GM13977 (cell line): Measurements from ENCODE around the gene HLA-G.
A peak's percentile ranks its signal among the peaks of the same experiment; 100 is the strongest.

Source experiments
- DNase-seq: peaks from one replicate; pipeline ENCODE4 v3.0.0; 2012; ENCODE audit warnings: low spot score
- in situ Hi-C: fragments of 300-500 bp; cut with MboI; formaldehyde crosslinking; loops from one replicate; pipeline ENCODE4 v1.12.0; 2022; ENCODE audit warnings: low sequenced_read_pairs, low pct_unique_long_range_greater_than_20kb, mixed read lengths, inconsistent platforms; ENCODE audit not compliant: unreplicated experiment
- TF ChIP-seq, protein P1 (sequence below): IDR thresholded peaks from 2 replicates; pipeline ENCODE4 v1.5.1; 2012; ENCODE audit warnings: mild to moderate bottlenecking, control low read depth; ENCODE audit not compliant: insufficient read depth; ENCODE audit errors: extremely low read depth, missing control alignments

The HLA-G gene

DNA sequence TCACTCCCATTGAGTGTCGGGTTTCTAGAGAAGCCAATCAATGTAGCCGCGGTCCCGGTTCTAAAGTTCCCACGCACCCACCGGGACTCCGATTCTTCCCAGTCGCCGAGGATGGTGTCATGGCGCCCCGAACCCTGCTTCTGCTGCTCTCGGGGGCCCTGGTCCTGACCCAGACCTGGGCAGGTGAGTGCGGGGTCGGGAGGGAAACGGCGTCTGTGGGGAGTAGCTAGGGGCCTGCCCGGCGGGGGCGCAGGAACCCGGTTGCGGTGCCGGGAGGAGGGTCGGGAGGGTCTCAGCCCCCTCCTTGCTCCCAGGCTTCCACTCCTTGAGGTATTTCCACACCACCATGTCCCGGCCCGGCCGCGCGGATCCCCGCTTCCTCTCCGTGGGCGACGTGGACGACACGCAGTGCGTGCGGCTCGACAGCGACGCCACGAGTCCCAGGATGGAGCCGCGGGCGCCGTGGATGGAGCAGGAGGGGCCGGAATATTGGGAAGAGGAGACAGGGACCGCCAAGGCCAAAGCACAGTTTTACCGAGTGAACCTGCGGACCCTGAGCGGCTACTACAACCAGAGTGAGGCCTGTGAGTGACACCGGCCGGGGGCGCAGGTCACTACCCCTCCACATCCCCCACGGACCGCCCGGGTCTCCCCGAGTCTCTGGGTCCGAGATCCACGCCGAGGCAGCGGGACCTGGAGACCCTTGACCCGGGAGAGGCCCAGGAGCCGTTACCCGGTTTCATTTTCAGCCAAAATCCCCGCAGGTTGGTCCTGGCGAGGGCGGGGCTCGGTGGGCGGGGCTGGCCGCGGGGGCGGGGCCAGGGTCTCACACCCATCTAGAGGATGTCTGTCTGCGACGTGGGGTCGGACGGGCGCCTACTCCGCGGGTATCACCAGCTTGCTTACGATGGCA, 35.2 kb upstream of the HLA-G start:
- peak; percentile 72 for DNase-seq
- TF ChIP-seq, protein P1, sequence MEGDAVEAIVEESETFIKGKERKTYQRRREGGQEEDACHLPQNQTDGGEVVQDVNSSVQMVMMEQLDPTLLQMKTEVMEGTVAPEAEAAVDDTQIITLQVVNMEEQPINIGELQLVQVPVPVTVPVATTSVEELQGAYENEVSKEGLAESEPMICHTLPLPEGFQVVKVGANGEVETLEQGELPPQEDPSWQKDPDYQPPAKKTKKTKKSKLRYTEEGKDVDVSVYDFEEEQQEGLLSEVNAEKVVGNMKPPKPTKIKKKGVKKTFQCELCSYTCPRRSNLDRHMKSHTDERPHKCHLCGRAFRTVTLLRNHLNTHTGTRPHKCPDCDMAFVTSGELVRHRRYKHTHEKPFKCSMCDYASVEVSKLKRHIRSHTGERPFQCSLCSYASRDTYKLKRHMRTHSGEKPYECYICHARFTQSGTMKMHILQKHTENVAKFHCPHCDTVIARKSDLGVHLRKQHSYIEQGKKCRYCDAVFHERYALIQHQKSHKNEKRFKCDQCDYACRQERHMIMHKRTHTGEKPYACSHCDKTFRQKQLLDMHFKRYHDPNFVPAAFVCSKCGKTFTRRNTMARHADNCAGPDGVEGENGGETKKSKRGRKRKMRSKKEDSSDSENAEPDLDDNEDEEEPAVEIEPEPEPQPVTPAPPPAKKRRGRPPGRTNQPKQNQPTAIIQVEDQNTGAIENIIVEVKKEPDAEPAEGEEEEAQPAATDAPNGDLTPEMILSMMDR: peak; percentile 49
- in situ Hi-C loops: no loop called here

DNA sequence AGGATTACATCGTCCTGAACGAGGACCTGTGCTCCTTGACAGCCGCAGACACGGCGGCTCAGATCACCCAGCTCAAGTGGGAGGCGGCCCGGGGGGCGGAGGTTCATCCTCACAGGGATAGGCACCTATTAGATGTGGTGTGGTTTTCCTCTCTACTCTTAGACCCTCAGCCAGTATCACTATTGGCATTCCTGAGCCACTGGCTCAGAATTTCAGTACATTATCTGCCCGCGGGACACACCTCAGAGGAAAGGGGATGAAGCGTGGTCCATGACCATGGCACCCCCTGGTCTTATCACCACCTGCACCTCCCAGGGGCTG, 34.6 kb upstream of the HLA-G start:
- TF ChIP-seq, protein P1: no peak
- DNase-seq: no peak
- in situ Hi-C loops: no loop called here

DNA sequence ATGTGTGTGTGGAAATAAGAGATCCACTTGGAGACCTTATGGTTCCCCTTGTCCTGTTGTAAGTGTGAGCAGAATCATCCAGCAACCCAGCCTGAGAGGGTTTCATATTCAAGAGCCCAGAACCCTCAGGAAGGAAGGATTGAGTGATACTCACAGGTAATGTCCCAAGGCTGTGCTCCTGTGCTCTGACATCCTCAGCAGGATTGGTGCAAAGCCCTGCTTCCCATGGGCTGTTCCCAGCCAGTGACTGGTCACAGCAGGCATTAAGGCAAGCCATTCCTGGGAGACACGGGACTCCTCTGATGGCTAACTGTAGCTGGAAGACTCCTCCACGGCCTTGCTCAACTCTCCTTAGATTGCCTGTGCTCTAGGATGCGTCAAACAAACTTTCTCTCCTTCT, 33.8 kb upstream of the HLA-G start:
- no peak for DNase-seq
- TF ChIP-seq, protein P1: no peak
- in situ Hi-C loops: no loop called here

DNA sequence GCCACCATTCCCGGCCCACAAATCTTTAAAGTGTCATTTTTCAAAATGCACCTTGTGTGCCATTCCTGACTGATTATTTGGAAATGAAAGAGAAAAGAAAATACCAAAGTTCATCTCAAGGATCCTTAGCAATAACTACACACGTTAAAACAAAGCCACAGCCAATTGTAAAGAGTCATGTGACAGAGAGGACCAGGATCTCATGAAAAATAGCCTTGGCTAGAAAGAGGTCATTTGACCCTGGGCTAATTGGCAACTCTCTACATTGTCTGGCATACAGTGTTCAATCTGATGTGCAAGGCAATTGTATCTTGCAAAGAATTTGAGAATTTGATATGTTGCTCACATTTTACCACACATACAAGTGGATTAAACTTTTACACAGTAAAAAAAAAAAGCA, 31.6 kb upstream of the HLA-G start:
- in situ Hi-C loops: loop anchor here (5.0 kb wide), 1 partner anchor 156 kb away; no protein-coding TSS in a partner anchor
- TF ChIP-seq, protein P1: no peak
- DNase-seq: no peak

DNA sequence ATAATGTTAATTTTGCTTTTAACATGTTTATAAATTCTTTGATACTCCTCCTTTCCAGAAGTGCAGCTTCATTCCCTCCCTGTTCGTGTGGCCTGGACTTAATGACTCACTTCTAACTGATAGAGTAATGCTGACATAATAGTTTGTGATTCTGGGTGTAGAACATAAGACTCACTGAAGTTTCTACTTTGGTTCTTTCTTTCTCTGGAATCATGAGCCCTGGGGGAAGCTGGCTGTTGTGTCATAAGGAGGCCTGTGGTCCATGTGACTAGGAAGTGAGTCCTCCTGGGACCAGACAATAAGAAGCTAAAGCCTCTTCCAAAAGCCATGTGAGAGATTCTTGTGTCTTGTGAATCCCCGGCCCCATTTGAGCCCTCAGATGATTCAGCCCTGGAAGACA, 30.5 kb upstream of the HLA-G start:
- no peak for DNase-seq
- TF ChIP-seq, protein P1: no peak
- in situ Hi-C loops: loop anchor here (5.0 kb wide), 1 partner anchor 155 kb away; no protein-coding TSS in a partner anchor

DNA sequence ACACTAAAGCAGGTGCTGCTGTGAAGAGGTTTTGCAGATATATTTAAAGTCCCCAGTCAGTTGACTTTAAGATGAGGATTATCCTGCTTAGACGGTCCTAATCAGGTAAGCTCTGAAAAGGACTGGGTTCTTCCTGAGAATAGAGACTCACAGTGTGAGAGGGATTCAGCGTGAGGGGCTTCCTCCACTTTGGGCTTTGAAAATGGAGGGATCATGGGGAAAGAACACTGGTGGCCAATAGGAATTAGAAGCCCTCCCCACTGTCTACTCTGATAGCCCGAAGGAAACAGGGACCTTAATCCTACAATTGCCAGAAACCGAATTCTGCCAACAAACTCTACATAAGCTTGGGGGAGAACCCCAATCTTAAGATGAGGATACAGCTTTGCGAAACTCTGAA, 29.7 kb upstream of the HLA-G start:
- TF ChIP-seq, protein P1: no peak
- in situ Hi-C loops: loop anchor here (5.0 kb wide), 1 partner anchor 154 kb away; no protein-coding TSS in a partner anchor
- no peak for DNase-seq

DNA sequence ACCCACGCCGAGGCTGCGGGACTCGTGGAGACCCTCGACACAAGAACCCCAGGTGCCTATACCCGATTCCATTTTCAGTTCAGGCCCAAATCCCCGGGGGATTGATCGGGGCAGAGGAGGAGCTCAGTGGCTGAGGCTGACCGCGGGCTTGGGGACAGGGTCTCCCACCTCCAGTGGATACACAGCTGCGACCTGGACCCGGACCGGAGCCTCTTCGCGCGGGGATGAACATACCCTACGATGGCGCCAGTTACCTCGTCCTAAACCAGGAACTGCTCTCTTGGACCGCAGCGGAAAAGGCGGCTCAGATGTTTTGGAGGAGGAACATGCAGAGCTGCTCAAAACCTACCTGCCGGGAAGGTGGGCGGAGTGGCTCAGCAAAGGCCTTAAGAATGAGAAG, 27.4 kb upstream of the HLA-G start:
- TF ChIP-seq, protein P1: no peak
- DNase-seq: no peak
- in situ Hi-C loops: no loop called here
